ENCODE measurements around the gene WDR43.

The WDR43 gene, protein sequence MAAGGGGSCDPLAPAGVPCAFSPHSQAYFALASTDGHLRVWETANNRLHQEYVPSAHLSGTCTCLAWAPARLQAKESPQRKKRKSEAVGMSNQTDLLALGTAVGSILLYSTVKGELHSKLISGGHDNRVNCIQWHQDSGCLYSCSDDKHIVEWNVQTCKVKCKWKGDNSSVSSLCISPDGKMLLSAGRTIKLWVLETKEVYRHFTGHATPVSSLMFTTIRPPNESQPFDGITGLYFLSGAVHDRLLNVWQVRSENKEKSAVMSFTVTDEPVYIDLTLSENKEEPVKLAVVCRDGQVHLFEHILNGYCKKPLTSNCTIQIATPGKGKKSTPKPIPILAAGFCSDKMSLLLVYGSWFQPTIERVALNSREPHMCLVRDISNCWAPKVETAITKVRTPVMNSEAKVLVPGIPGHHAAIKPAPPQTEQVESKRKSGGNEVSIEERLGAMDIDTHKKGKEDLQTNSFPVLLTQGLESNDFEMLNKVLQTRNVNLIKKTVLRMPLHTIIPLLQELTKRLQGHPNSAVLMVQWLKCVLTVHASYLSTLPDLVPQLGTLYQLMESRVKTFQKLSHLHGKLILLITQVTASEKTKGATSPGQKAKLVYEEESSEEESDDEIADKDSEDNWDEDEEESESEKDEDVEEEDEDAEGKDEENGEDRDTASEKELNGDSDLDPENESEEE

DNA sequence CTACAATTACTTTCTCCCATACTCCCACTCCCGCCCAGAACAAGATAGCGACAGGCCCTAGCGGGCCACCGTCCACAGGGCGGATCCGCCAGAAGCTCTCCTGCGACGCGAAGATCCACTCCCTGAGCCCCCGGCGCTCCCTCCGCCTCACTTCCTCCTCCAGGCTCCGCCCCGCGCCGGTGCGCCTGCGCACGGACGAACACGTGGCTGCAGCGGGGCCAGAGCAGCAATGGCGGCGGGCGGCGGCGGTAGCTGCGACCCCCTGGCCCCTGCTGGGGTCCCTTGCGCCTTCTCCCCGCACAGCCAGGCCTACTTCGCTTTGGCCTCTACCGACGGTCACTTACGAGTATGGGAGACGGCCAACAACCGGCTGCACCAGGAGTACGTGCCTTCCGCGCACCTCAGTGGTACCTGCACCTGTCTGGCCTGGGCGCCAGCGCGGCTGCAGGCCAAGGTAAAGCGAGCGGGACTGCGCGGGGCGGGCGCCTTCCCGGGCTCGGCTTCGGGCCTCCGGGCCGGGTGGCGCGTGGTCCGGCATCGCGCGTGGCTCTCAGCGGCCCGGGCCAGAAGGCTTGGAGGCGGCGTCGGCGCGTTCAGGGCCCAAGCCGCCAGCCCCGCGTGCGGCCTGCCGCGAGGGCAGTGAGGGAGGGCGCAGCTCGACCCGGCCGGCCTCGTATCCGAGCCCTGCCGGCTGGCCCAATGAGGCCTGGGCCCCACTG is at the start of gene WDR43:
TSS of gene WDR43 (plus strand) at position 198 of the 719 bp plus-strand sequence. CDS start at position 230, 32 bp downstream.
- no peak for FAIRE-seq

DNA sequence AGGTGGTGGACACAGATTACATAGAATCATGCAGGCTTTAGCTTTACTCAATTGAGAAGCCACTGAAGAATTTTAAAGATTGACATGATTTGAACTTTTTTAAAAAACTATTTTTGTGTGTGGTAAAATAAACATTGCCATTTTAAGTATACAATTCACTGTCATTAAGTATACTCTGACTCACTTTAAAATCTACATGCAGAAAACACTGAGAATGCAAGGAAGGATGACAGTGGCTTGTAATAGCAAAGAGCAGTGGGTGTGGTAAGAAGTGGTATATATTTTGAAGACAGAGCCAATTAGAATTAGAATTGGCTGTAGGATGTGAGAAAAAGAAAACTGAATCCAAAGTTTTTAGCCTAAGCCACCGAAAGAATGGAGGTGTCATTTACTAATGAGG is 39.3 kb upstream of the WDR43 start:
- no peak for FAIRE-seq

- no peak for FAIRE-seq
Observed at GRCh38 chr2:28855977-28856376, 38.5 kb upstream of the WDR43 start.

GRCh38 chr2:28868611-28869010 is 25.9 kb upstream of the WDR43 start:
- FAIRE-seq: no peak

DNA sequence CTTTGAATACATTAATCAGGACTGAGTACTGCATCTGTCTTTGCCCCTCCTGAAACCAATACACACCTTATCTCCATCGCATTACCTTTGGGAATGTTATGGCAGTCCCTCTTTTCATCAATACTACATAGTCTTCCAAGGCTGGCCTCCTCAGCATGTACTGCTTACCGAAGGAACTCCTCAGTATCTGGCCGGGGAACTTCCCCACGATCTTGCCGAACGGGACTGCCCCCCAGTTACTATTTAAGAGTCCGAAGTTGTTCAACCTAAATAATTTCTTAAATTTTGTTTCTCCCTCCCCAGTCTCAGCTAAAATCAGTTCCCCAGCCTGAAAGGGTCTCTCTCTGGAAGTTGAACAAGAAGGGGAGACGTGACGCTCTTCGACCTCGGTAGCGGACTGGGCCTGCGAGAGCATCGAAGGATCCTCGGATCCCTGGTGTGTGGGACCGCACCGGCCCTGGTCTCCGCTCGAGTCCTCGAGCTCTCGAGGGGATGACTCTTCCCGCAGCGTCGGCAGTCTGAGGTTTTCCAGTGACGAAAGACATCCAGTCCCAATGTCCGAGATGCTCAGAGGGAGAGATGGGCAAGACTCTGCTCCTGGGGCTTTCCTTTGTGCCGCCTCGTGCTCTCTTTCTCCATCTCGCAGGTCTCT is 24.8 kb upstream of the WDR43 start:
- FAIRE-seq: no peak

- FAIRE-seq: no peak
Observed at GRCh38 chr2:28870146-28870891, 24.1 kb upstream of the WDR43 start, which contains the start of gene TRMT61B. Gene TRMT61B, minus strand, starts transcription at chr2:28870309. Its CDS starts 32 bp downstream, at chr2:28870277.

- no peak for FAIRE-seq
Observed at GRCh38 chr2:28871620-28872019, 22.8 kb upstream of the WDR43 start.

DNA sequence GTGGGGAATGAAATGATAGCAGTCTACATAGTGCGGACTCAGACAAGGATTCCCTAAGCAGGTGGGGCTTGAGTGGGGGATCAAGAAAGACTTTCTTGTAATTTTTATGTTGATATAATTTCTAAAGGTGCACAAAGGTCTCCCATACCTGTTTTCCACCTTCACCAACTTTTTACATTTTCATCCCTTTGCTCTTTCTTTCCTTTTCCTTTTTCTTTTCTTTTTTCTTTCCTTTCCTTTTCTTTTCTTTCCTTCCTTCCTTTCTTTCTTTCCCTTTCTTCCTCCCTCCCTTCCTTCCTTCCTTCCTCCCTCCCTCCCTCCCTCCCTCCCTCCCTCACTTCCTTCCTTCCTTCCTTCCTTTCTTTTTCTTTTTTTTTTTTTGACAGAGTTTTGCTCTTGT is 14.3 kb upstream of the WDR43 start:
- FAIRE-seq: no peak

DNA sequence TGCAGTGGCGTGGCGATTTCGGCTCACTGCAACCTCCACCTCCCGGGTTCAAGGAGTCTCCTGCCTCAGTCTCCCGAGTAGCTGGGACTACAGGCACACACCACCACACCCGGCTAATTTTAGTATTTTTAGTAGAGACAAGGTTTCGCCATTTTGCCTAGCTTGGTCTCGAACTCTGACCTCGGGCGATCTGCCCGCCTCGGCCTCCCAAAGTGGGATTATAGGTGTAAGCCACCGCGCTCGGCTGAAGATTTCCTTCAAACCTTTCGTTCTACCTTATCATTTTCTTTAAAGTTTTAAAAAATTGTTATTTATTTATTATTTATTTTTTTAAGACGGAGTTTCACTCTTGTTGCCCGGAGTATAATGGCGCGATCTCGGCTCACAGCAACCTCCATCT is 979 bp upstream of the WDR43 start:
- no peak for FAIRE-seq

GRCh38 chr2:28895189-28895893 is 874 bp downstream of the WDR43 start:
- FAIRE-seq: no peak

- FAIRE-seq: no peak
Observed at GRCh38 chr2:28896906-28897305, 2.4 kb downstream of the WDR43 start.

DNA sequence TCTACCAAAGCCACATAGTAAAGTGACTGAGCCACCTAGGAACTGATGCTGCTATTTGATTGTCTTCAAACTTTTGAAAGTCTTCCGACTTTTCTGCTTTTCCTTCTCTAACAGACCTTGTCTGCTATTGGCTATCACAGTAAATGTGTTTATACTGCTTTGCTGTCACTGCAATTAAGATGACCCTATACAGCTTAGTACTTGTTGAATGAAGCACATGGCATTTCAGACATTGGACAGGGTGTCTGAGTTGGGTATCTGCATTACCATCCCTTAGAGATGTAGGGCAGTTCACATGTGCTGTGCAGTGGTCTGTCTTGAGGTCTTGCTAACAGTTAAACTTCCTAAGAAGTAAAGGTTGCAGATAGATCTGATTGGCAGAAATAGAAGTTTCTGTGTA is 3.6 kb downstream of the WDR43 start:
- FAIRE-seq: no peak

DNA sequence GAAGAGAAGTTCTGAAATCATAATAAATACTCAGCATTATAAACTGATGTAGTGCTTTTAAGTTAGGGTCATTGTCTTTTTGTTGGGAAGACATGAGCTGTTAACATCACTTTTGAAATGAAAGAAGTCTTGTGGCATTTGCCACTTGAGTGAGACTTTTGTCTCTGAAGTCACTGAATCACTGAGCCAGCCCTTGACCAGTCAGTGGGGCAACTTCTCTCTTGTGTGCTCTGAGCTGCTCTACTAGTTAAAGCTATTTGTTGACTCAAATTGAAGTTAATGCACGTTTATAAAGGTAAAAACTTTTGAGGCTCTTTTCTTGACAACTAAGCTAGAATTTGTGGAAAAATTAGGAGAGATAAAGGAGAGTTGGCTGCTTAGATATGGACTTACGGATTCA is 6.7 kb downstream of the WDR43 start:
- no peak for FAIRE-seq

- no peak for FAIRE-seq
Observed at GRCh38 chr2:28901841-28902240, 7.4 kb downstream of the WDR43 start.

- FAIRE-seq: no peak
Observed at GRCh38 chr2:28902584-28902983, 8.1 kb downstream of the WDR43 start.

- FAIRE-seq: no peak
Observed at GRCh38 chr2:28904295-28904694, 9.8 kb downstream of the WDR43 start.

DNA sequence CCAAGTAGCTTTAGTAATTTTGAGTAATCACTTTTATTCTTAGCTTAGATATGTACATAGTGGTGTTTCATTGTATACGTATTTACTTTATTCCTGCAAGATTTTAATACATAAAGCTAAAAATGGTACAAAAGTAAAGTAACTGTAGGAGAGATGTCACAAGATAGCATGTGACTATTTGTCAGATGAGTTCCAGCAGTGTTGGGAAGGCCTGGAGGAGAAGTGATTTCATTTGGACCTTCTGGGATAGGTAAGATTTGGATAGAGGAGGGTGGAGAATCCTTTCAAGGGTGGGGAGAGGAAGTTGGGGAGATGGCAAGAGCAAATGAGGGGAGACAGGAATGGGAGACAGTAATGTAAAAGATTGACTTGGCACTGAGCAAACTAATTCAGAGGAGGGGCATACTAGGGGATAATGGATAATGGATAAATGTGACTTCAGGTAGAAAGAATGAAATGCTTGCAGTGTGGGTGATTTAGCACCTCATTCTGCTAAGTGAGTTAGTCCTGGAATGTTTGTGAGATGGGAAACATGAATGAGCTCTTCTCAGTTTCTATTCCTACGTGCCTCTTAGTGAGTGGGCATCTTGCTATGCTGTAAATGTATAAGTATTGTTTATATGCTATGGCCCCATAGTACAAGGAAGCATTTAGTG is 10.5 kb downstream of the WDR43 start:
- FAIRE-seq: no peak

DNA sequence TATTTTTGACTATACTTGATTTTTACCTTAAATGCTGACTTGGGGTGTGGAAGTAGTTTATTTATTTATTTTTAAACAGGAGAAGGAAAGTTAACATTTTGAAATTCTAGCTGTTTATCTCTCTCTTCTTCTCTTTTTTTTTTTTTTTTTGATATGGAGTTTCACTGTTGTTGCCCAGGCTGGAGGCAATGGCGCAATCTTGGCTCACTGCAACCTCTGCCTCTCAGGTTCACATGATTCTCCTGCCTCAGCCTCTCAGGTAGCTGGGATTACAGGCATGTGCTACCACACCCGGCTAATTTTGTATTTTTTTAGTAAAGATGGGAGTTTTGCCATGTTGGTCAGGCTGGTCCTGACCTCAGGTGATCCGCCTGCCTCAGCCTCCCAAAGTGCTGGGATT is 11.1 kb downstream of the WDR43 start:
- FAIRE-seq: no peak

DNA sequence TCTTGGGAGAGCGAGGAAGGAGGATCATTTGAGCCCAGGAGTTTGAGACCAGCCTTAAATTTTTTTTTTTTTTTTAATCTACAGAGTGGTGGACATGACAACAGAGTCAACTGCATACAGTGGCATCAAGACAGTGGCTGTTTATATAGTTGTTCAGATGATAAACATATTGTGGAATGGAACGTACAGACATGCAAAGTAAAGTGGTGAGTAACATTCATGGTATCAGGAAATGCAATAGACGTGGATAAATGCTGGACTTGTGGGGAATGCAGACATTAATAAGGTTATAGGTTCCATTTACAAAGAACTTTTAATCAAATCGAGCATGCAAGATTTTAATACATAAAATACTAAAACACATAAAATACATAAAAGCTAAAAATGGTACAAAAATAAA is 11.9 kb downstream of the WDR43 start:
- FAIRE-seq: no peak

DNA sequence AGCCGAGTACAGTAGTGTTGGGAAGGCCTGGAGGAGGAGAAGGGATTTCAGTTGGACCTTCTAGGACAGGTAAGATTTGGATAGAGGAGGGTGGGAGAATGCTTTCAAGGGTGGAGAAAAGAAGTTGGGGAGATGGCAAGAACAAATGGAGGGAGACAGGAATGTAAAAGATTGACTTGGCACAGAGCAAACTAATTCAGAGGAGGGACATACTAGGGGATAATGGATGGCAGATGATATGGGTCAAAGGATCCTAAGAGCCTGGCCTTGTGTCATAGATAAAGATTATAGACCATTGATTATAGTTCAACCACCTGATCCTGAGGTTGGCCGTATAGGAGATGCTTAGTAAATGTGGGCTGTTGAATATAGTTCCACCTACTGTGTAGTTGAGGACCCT is 12.4 kb downstream of the WDR43 start:
- no peak for FAIRE-seq

DNA sequence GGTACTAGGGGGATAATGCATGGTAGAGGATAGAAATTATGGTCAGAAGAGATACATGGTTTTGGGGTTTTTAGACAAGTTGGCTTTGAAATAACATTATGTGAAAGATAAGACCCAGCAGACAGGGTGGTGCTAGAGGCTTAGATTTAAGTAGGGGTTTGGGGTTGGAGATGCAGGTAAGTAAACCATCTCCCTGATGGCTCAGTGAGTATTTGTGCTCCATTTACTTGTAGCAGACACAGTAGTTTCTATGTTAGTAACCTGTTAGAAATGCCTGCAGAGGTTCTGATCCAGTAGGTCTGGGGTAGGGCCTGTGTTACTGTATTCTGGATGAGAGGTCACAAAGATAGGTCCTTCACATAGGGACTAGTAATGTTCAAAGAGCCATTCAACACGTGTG is 13.7 kb downstream of the WDR43 start:
- FAIRE-seq: no peak

Measured in islet of Langerhans (tissue), 1 donor.